ENCODE results near the gene ACAP1. TPM values are rescaled to one million over a fixed set of nuclear protein-coding genes. Genes with fewer than 3 reads are reported as not detected.
"Not testable (repeated sequence)": the region's sequence is repeated elsewhere in the genome, so short reads cannot be mapped to it uniquely, and the experiment has no call there.

Gene ACAP1
- polyA plus RNA-seq, 1 donor = 13.6 TPM

DNA sequence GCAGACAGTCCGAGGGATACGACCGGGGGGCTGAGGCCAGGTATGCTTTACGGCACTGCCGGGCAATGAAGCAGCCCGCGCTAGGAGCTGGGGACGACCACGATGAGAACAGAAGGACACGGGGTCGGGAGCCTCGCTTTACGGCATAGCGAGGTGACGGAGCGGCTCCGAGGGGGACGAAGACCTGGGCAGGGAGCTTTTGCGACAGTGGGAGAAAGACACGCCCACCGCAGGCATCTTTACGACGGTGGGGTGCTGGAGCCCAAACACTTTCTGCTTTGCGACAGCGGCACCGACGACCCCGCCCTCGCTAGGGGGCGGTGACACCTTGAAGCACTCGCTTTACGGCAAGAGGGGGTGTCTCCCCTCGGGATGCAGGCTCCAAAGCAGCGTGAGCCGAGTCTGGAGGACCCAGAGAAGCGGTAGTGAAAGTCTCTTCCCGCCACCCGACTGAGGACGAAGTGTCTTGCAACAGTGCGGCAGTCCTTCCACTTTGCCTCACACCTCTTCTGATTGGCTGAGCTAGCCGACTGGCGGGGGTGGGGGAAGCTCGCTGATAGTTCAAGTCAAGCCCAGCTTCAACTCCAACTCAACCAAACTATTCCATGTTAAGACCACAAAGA, 6.8 kb upstream of the ACAP1 start:
- peak; percentile 99 for DNase-seq

DNA sequence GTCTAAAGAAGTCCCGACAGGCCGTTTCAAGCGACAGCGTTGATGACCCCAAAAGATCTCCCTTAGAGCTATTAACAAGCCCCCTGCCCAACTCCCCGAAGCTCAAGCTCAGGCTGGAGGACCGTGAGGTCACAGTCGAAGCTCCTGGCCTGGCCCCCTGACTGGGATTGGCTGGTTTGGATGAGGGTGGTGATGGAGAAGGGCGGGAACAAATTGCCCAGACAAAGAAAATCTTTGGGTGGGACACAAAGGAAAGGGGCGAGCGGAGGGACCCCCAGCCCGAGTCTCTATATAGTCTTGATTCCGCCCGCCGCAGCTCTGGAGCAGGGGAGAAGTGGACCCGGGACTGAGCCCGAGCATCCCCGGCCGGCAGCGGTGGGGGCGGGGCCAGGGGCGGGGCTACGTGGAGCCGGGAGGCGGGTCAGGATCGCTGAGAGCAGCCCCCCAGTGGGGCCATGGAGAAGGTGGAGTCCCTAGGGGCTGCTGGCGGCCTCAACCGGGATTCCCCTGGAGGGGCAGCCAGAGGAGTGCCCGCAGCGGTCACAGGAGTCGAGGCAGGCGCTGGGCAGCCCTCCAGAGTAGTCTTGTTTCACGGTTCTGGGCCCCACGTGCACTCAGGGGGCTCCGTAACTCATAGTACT, 6.2 kb upstream of the ACAP1 start:
- peak; percentile 90 for DNase-seq

DNA sequence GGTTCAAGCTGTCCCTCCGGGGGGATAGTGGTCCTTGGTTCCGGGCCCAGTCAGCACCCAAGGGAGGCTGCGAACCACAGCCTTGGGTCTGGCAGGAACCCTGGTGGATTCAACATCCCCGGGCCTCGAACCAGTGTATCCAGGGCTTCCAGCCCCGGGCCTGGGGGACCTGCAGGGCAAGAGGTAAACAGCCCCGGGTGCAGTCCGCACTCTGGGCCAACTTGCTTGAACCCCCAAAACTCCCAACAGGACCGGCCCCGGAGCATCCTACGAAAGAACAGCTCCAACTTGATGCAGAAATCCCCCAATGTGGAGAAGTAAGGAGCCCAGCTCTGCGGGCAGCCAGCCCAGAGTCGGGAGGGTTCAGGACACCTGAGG, 5.7 kb upstream of the ACAP1 start:
- no peak for DNase-seq

DNA sequence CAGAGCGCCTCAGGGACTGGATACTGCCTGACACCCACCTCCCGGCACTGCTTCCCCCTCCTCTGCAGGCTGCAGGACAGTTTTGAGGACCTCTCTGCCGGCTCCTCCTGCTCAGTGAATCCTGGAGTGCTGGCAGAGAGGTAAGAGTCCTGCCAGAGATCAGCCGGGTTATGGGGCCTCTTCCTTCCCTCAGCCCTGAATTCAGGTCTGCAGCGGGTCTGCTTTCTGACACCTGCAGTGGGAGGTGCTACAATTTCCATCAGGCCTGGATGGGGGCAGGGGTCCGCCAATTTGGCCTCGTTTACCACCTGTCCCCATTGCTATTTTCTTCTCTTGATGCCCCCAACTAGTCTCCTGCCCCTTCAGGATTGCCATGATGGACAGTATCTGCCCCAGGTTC, 4.2 kb upstream of the ACAP1 start:
- DNase-seq = no peak

DNA sequence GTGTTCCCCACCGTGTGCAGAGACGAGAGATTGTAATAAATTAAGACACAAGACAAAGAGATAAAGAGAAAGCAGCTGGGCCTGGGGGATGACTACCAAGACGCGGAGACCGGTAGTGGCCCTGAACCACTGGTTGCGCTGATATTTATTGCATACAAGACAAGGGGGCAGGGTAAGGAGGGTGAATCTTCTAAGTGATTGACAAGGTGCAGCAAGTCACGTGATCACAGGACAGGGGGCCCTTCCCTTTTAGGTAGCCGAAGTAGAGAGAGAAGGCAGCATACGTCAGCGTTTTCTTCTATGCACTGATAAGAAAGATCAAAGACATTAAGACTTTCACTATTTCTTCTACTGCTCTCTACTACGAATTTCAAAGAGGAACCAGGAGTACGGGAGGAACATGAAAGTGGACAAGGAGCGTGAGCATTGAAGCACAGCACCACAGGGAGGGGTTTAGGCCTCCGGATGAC, 3.7 kb upstream of the ACAP1 start:
- not testable (repeated sequence) for DNase-seq

GRCh38 chr17:7334938-7335538, 1.3 kb upstream of the ACAP1 start:
- no peak for DNase-seq

- not testable (repeated sequence) for DNase-seq
Observed at GRCh38 chr17:7335765-7336164, 564 bp upstream of the ACAP1 start.

- DNase-seq = not testable (repeated sequence)
Observed at GRCh38 chr17:7337600-7337999, 1.3 kb downstream of the ACAP1 start.

- DNase-seq = no peak
Observed at GRCh38 chr17:7340179-7340578, 3.9 kb downstream of the ACAP1 start.

DNA sequence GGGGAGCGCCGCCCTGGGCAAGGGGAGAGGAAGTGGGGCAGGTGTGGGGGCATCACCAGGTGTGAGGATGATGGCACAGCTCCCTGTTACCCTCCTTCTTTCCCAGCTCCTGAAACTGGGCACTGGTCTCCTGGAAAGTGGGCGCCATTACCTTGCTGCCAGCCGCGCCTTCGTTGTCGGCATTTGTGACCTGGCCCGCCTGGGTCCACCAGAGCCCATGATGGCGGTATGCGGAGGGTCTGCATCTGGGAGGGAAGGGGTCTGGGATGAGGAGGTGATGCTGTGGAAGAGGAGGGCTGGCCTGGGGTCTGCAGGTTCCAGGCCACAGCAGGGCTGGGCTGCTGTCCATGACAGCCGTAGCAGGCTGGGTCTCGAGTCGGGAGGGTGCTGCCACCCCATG, 5.5 kb downstream of the ACAP1 start:
- no peak for DNase-seq

- DNase-seq = no peak
Observed at GRCh38 chr17:7343250-7343649, 6.9 kb downstream of the ACAP1 start.

- no peak for DNase-seq
Observed at GRCh38 chr17:7346761-7347614, 10.7 kb downstream of the ACAP1 start.

DNA sequence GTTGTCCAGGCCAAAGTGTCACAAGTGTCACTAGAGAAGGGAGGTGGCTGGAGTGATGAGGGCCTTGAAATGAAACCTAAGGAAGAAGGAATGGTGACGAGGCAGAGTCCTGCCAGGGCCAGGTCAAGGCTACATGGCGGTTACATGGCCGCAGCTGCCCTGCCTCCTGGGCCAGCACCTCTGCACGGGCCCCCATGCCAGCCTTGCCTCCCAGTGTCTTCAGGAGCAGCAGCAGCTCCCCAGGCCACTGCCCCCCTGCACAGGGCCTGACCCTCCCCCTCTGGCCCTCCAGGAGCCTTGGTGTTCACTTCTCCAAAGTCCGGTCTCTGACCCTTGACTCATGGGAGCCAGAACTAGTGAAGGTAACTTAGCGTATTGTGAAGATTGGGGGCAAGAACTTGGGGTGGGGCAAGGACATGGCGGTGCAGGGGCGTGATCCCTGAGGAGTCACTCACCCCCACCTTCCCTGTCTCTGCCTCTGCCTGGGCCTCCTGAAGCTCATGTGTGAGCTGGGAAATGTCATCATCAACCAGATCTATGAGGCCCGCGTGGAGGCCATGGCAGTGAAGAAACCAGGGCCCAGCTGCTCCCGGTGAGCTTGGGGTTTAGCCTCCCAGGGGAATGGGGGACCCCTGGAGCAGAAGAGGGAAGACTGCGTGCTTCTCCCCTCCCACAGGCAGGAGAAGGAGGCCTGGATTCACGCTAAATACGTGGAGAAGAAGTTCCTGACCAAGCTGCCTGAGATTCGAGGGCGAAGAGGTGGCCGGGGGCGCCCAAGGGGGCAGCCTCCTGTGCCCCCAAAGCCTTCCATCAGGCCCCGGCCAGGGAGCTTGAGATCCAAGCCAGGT, 11.5 kb downstream of the ACAP1 start:
- DNase-seq = no peak

- no peak for DNase-seq
Observed at GRCh38 chr17:7348478-7349242, 12.3 kb downstream of the ACAP1 start.

GRCh38 chr17:7351665-7352502, 15.6 kb downstream of the ACAP1 start, which contains the start of gene KCTD11:
KCTD11 (plus strand) TSS chr17:7352162.
- DNase-seq = peak; percentile 79

GRCh38 chr17:7352503-7352889, 16.2 kb downstream of the ACAP1 start:
- DNase-seq = no peak

DNA sequence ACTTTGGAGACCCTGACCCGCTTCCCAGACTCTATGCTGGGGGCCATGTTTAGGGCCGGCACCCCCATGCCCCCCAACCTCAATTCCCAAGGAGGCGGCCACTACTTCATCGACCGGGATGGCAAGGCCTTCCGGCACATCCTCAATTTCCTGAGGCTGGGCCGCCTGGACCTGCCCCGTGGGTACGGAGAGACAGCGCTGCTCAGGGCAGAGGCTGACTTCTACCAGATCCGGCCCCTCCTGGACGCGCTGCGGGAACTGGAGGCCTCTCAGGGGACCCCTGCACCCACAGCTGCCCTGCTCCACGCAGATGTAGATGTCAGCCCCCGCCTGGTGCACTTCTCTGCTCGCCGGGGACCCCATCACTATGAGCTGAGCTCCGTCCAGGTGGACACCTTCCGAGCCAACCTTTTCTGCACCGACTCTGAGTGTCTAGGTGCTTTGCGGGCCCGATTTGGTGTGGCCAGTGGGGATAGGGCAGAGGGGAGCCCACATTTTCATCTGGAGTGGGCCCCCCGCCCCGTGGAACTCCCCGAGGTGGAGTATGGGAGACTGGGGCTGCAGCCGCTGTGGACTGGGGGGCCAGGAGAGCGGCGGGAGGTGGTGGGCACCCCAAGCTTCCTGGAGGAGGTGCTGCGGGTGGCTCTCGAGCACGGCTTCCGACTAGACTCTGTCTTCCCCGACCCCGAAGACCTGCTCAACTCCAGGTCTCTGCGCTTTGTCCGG, 16.7 kb downstream of the ACAP1 start:
- DNase-seq = no peak

DNA sequence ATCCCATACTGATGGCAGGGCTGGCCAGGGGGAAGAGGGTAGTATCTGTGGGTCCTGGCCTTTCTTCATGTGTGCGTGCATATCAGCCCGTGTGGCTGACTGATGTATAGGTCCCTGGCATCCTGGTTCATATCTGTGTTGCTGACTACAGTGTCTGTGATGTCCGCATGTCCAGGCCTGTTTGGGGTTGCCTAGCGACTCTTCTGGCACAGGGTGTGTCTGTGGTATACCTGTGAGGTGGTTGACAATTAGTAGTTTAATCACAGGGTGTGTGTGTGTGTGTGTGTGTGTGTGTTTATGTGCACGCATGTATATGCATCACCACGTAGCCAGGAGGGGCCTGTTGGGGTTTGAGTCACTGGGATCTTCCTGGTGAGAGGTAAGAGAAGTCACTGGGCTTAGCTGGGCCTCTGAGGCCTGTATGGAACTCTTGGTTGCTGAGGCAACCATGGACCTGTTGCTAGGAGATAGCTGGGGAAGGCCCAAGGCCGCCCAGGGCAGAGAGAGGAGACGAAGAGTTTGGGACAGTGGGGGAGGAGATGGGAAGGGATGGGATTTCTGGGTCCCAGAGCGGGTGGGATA, 18.0 kb downstream of the ACAP1 start:
- no peak for DNase-seq

DNA sequence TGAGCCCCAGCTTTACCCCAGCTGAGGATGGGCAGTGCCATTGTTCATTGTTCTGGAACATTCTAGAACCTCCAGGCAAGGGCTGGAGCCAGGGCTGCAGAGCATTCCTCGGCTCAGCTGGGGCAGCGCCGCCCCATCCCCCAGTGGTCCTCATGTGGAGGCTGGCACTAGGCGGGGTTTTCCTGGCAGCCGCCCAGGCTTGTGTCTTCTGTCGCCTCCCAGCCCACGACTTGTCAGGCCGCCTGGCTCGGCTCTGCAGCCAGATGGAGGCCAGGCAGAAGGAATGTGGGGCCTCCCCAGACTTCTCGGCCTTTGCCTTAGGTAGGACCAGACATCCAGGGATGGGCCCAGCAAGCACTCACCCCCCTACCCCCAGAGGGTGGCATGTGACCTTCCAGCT, 18.7 kb downstream of the ACAP1 start, which contains the start of gene TMEM95:
Gene TMEM95 (plus strand): TSS at position 104 of the 400 bp plus-strand sequence. CDS start 49 bp downstream, at position 153.
- no peak for DNase-seq
